ENCODE results near the gene CACNA2D2. TPM values are rescaled to one million over a fixed set of nuclear protein-coding genes. Genes with fewer than 3 reads are reported as not detected.

CACNA2D2 gene
- total RNA-seq, 1 donor from 2014 or later, result 17.3 TPM

GRCh38 chr3:50414616-50415015, 88.8 kb downstream of the CACNA2D2 start:
- peaks cover 13% of the 10 kb centered on the region for H3K27me3 Mint-ChIP-seq (ENCODE audit: unreplicated experiment)
- no peak overlapping the region for H3K4me3 Mint-ChIP-seq (ENCODE audit: unreplicated experiment)
- H3K27ac Mint-ChIP-seq (ENCODE audit: unreplicated experiment), result no peak overlapping the region
- H3K36me3 Mint-ChIP-seq (ENCODE audit: low read depth, unreplicated experiment), result no peaks in the 10 kb centered on the region
- H3K9me3 Mint-ChIP-seq (ENCODE audit: unreplicated experiment), result no peaks in the 10 kb centered on the region
- TF ChIP-seq, protein P1, sequence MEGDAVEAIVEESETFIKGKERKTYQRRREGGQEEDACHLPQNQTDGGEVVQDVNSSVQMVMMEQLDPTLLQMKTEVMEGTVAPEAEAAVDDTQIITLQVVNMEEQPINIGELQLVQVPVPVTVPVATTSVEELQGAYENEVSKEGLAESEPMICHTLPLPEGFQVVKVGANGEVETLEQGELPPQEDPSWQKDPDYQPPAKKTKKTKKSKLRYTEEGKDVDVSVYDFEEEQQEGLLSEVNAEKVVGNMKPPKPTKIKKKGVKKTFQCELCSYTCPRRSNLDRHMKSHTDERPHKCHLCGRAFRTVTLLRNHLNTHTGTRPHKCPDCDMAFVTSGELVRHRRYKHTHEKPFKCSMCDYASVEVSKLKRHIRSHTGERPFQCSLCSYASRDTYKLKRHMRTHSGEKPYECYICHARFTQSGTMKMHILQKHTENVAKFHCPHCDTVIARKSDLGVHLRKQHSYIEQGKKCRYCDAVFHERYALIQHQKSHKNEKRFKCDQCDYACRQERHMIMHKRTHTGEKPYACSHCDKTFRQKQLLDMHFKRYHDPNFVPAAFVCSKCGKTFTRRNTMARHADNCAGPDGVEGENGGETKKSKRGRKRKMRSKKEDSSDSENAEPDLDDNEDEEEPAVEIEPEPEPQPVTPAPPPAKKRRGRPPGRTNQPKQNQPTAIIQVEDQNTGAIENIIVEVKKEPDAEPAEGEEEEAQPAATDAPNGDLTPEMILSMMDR (IDR thresholded peaks at IDR 0.05; ENCODE audit: unreplicated experiment), result no peak
- peaks cover 4% of the 10 kb centered on the region for H3K4me1 Mint-ChIP-seq (ENCODE audit: unreplicated experiment)
- no peak for DNase-seq (ENCODE audit: low spot score)

- DNase-seq (ENCODE audit: low spot score), result no peak
- Mint-ChIP-seq H3K4me1 (ENCODE audit: unreplicated experiment) (peaks cover 2% of the 10 kb centered on the region), H3K9me3 (ENCODE audit: unreplicated experiment) (no peaks in the 10 kb centered on the region), H3K27me3 (ENCODE audit: unreplicated experiment) (peaks cover 6% of the 10 kb centered on the region), H3K36me3 (ENCODE audit: low read depth, unreplicated experiment) (no peaks in the 10 kb centered on the region), H3K4me3 (ENCODE audit: unreplicated experiment) (no peak overlapping the region), H3K27ac (ENCODE audit: unreplicated experiment) (no peak overlapping the region)
- TF ChIP-seq, protein P1 (IDR thresholded peaks at IDR 0.05; ENCODE audit: unreplicated experiment), result no peak
Measured at GRCh38 chr3:50412231-50412754, 91.1 kb downstream of the CACNA2D2 start.

GRCh38 chr3:50411229-50411628, 92.2 kb downstream of the CACNA2D2 start:
- no peak overlapping the region for H3K27ac Mint-ChIP-seq (ENCODE audit: unreplicated experiment)
- TF ChIP-seq, protein P1 (IDR thresholded peaks at IDR 0.05; ENCODE audit: unreplicated experiment), result no peak
- H3K36me3 Mint-ChIP-seq (ENCODE audit: low read depth, unreplicated experiment), result no peaks in the 10 kb centered on the region
- DNase-seq (ENCODE audit: low spot score), result no peak
- H3K27me3 Mint-ChIP-seq (ENCODE audit: unreplicated experiment), result peaks cover 6% of the 10 kb centered on the region
- H3K9me3 Mint-ChIP-seq (ENCODE audit: unreplicated experiment), result no peaks in the 10 kb centered on the region
- peaks cover 2% of the 10 kb centered on the region for H3K4me1 Mint-ChIP-seq (ENCODE audit: unreplicated experiment)
- H3K4me3 Mint-ChIP-seq (ENCODE audit: unreplicated experiment), result no peak overlapping the region

- Mint-ChIP-seq H3K4me1 (ENCODE audit: unreplicated experiment) (peaks cover 2% of the 10 kb centered on the region), H3K27ac (ENCODE audit: unreplicated experiment) (no peak overlapping the region), H3K9me3 (ENCODE audit: unreplicated experiment) (no peaks in the 10 kb centered on the region), H3K36me3 (ENCODE audit: low read depth, unreplicated experiment) (no peaks in the 10 kb centered on the region), H3K4me3 (ENCODE audit: unreplicated experiment) (no peak overlapping the region), H3K27me3 (ENCODE audit: unreplicated experiment) (peaks cover 6% of the 10 kb centered on the region)
- DNase-seq (ENCODE audit: low spot score), result no peak
- TF ChIP-seq, protein P1 (IDR thresholded peaks at IDR 0.05; ENCODE audit: unreplicated experiment), result no peak
Measured at GRCh38 chr3:50410608-50411139, 92.8 kb downstream of the CACNA2D2 start.

DNA sequence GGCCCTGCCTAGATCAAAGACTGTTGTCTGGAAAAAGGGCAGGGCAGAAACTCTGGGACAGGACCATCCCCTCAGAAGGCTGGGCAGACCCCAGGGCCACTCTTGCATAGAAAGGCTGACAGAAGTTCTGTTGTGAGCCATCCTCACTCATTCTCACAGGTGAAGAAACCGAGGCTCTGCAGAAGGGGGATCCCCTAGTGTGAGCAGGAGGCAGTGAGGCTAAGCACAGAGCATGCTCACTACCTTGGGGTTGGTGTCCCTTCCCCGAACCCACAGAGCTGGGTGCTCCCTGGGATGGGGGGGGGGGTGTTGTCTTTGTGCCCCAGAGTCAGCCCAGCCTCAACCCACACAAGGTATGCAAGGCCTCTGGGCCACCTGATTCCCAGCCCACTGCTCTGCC, 93.2 kb downstream of the CACNA2D2 start:
- Mint-ChIP-seq H3K4me3 (ENCODE audit: unreplicated experiment) (no peak overlapping the region), H3K27ac (ENCODE audit: unreplicated experiment) (no peak overlapping the region), H3K27me3 (ENCODE audit: unreplicated experiment) (peaks cover 6% of the 10 kb centered on the region), H3K4me1 (ENCODE audit: unreplicated experiment) (peaks cover 2% of the 10 kb centered on the region), H3K36me3 (ENCODE audit: low read depth, unreplicated experiment) (no peaks in the 10 kb centered on the region), H3K9me3 (ENCODE audit: unreplicated experiment) (no peaks in the 10 kb centered on the region)
- TF ChIP-seq, protein P1 (IDR thresholded peaks at IDR 0.05; ENCODE audit: unreplicated experiment), result no peak
- DNase-seq (ENCODE audit: low spot score), result no peak
